IPS-11a (cell line): Measurements from ENCODE around the gene ASB17.
"Not testable (repeated sequence)": the region's sequence is repeated elsewhere in the genome, so short reads cannot be mapped to it uniquely, and the experiment has no call there.

ENCODE experiments used
- H3K4me3 ChIP-seq: one replicate; pipeline ENCODE4 v1.5.1; 2013; ENCODE audit warnings: low read depth, low read length, control low read depth

ASB17 gene

GRCh38 chr1:75932304-75932703 is at the start of gene ASB17:
Gene ASB17 (minus strand): TSS chr1:75932404. CDS start chr1:75932291, 113 bp downstream.
- H3K4me3 ChIP-seq, result no peak within 1 kb of the TSS

- no peak overlapping the region for H3K4me3 ChIP-seq
Observed at GRCh38 chr1:75980972-75981897, 49.0 kb upstream of the ASB17 start.

GRCh38 chr1:75970631-75971030 is 38.4 kb upstream of the ASB17 start:
- H3K4me3 ChIP-seq, result no peak overlapping the region

- H3K4me3 ChIP-seq, result no peak overlapping the region
Observed at GRCh38 chr1:75969550-75969949, 37.3 kb upstream of the ASB17 start.

GRCh38 chr1:75967719-75968118 is 35.5 kb upstream of the ASB17 start:
- H3K4me3 ChIP-seq, result no peak overlapping the region

- no peak overlapping the region for H3K4me3 ChIP-seq
Observed at GRCh38 chr1:75964760-75965408, 32.7 kb upstream of the ASB17 start.

GRCh38 chr1:75964110-75964759 is 32.0 kb upstream of the ASB17 start:
- not testable (repeated sequence) for H3K4me3 ChIP-seq

- no peak overlapping the region for H3K4me3 ChIP-seq
Observed at GRCh38 chr1:75954586-75954985, 22.4 kb upstream of the ASB17 start.

- H3K4me3 ChIP-seq, result no peak overlapping the region
Observed at GRCh38 chr1:75953461-75953860, 21.3 kb upstream of the ASB17 start.

- no peak overlapping the region for H3K4me3 ChIP-seq
Observed at GRCh38 chr1:75952016-75952415, 19.8 kb upstream of the ASB17 start.

GRCh38 chr1:75950176-75950575 is 18.0 kb upstream of the ASB17 start:
- H3K4me3 ChIP-seq, result no peak overlapping the region

GRCh38 chr1:75943037-75943436 is 10.8 kb upstream of the ASB17 start:
- not testable (repeated sequence) for H3K4me3 ChIP-seq

GRCh38 chr1:75937034-75937433 is 4.8 kb upstream of the ASB17 start:
- H3K4me3 ChIP-seq, result no peak overlapping the region

GRCh38 chr1:75922698-75923097 is 9.5 kb downstream of the ASB17 start:
- no peak overlapping the region for H3K4me3 ChIP-seq

GRCh38 chr1:75916834-75917233 is 15.4 kb downstream of the ASB17 start:
- H3K4me3 ChIP-seq, result no peak overlapping the region

GRCh38 chr1:75908717-75909152 is 23.5 kb downstream of the ASB17 start:
- no peak overlapping the region for H3K4me3 ChIP-seq

GRCh38 chr1:75901371-75901770 is 30.8 kb downstream of the ASB17 start:
- no peak overlapping the region for H3K4me3 ChIP-seq

- no peak overlapping the region for H3K4me3 ChIP-seq
Observed at GRCh38 chr1:75884437-75884836, 47.8 kb downstream of the ASB17 start.

- no peak overlapping the region for H3K4me3 ChIP-seq
Observed at GRCh38 chr1:75879985-75880384, 52.2 kb downstream of the ASB17 start.

GRCh38 chr1:75870951-75871350 is 61.3 kb downstream of the ASB17 start:
- no peak overlapping the region for H3K4me3 ChIP-seq
